Adrenal gland (tissue), 12 donors: ENCODE measurements around the gene DAG1. TPM values are rescaled to one million over a fixed set of nuclear protein-coding genes. Genes with fewer than 3 reads are reported as not detected.

ENCODE experiments used
- DNase-seq, 7 donors: peaks; one replicate each; pipeline ENCODE4 v3.0.0-alpha.2; 2019 to 2020
- H3K27ac ChIP-seq, 5 donors: fragments of 200-600 bp; sonication (generic) in 4 of 5; 1 replicate in 3 of 5; 2 replicates in 2 of 5; pipeline versions ENCODE4 v1.5.1 to v1.8.0; 2016 to 2020; ENCODE audit warnings: mild to moderate bottlenecking in 1 of 5
- H3K27me3 ChIP-seq: fragments of 200-600 bp; 2 replicates; pipeline ENCODE4 v1.8.0; 2021
- H3K36me3 ChIP-seq, 2 donors: fragments of 200-600 bp; replicated peaks in 1 of 2; 1 replicate in 1 of 2; 2 replicates in 1 of 2; pipeline versions ENCODE4 v1.5.1 to v1.8.0; 2018 to 2022
- H3K4me1 ChIP-seq, 2 donors: fragments of 200-600 bp; replicated peaks in 1 of 2; 1 replicate in 1 of 2; 2 replicates in 1 of 2; pipeline versions ENCODE4 v1.5.1 to v1.8.0; 2018 to 2021
- H3K4me3 ChIP-seq, 4 donors: fragments of 200-600 bp; sonication (generic) in 3 of 4; one replicate each; pipeline ENCODE4 v1.5.1; 2016 to 2018
- H3K9me3 ChIP-seq, 3 donors: fragments of 200-600 bp; sonication (generic) in 1 of 3; replicated peaks in 1 of 3; 1 replicate in 2 of 3; 2 replicates in 1 of 3; pipeline versions ENCODE4 v1.5.1 to v1.8.0; 2016 to 2021
- CTCF ChIP-seq, 6 experiments: fragments of 450-650 bp in 4 of 6; fragments of 200-600 bp in 2 of 6; sonication (generic) in 1 of 6; IDR thresholded peaks; 1 replicate in 5 of 6; 2 replicates in 1 of 6; pipeline versions ENCODE4 v1.5.1 to v1.8.0; 2016 to 2021; ENCODE audit warnings: antibody characterized with exemption in 6 of 6, mild to moderate bottlenecking in 2 of 6, moderate library complexity in 1 of 6
- POLR2A ChIP-seq, 2 donors: fragments of 450-650 bp; IDR thresholded peaks; one replicate each; pipeline ENCODE4 v1.6.1; 2017; ENCODE audit warnings: antibody characterized with exemption in 2 of 2, mild to moderate bottlenecking in 2 of 2, moderate library complexity in 1 of 2
- WGBS, 4 donors: extraction: QIAGEN DNeasy Blood & Tissue Kit in 2 of 4; methylation state at CpG; one replicate each; pipeline versions ENCODE4 v1.1.5 to v1.1.7; 2013 to 2017; 5-methylcytosine and 5-hydroxymethylcytosine counted together
- intact Hi-C, 2 donors: fragments of 100-400 bp; cut with DNase I; formaldehyde crosslinking; loops; one replicate each; pipeline versions ENCODE4 v1.14.1 to v1.15.0; 2022 to 2023
- polyA plus RNA-seq, 3 donors: library from polyadenylated mRNA; stranded (reverse); fragments of 200-250 nt in 2 of 3; fragments of 350-450 nt in 1 of 3; fragmentation: Illumina TruSeq in 1 of 3; extraction: RNeasy Lipid Tissue Mini Kit (QIAGEN cat#74804) in 1 of 3; gene quantifications; one replicate each; pipeline ENCODE4 v1.2.3, GENCODE V29; 2013 to 2014
- total RNA-seq, 9 donors: library from RNA; depleted of rRNA in 4 of 9; stranded (reverse); fragments of >200 nt in 4 of 9; fragments of 120-200 nt in 1 of 9; fragmentation: NEBNext Ultra II Directional in 1 of 9; extraction: Animal tissue kit (Norgen Biotek cat#: 25700) in 1 of 9; gene quantifications; one replicate each; pipeline versions ENCODE4 v1.1.0 to v1.2.4, GENCODE V29; 2013 to 2023
- donor health status: healthy with polysubstance abuse.
- donor health status: Bipolar disorder and iron deficiency.
- donor health status: DM: yes; HTN: yes; CAD: no.
- donor health status: DM: no; HTN: no; CAD: no.
- donor health status: DM: no; HTN: no; CAD: no.
- donor health status: DM: yes; HTN: yes; CAD: no.

Gene DAG1
- total and polyA plus RNA-seq, 12 donors = 9.1 to 173 (median 73.7) TPM

GRCh38 chr3:49482766-49483165, 12.7 kb downstream of the DAG1 start:
- TF ChIP-seq CTCF (IDR thresholded peaks at IDR 0.05) (no peak), POLR2A (IDR thresholded peaks at IDR 0.05) (no peak)
- no peaks in the 10 kb centered on the region for H3K27me3 ChIP-seq
- H3K9me3 ChIP-seq = no peaks in the 10 kb centered on the region
- DNase-seq = no peak
- H3K36me3 ChIP-seq = peaks cover 0 to 8% of the 10 kb centered on the region in 2 donors
- peaks cover 4 to 20% of the 10 kb centered on the region in 2 donors for H3K4me1 ChIP-seq
- no peak overlapping the region for H3K27ac ChIP-seq
- intact Hi-C loops = no loop called here
- H3K4me3 ChIP-seq = no peak overlapping the region

- TF ChIP-seq CTCF (IDR thresholded peaks at IDR 0.05) = no peak
- no peak for TF ChIP-seq POLR2A (IDR thresholded peaks at IDR 0.05)
- Histone ChIP-seq H3K4me1 (peaks cover 4 to 20% of the 10 kb centered on the region in 2 donors), H3K4me3 (no peak overlapping the region), H3K9me3 (no peaks in the 10 kb centered on the region), H3K36me3 (no peaks in the 10 kb centered on the region), H3K27ac (peak overlapping the region in 1 of 5 donors; percentile 61), H3K27me3 (no peaks in the 10 kb centered on the region)
- DNase-seq = no peak
- intact Hi-C loops = no loop called here
- 62 to 76% (median 69%) methylated on average over 3 of the region's 3 CpGs for WGBS, 4 donors
These were observed 14.4 kb downstream of the DAG1 start for GRCh38 chr3:49484471-49484870.

- H3K4me1 ChIP-seq = peaks cover 4 to 18% of the 10 kb centered on the region in 2 donors
- H3K36me3 ChIP-seq = no peaks in the 10 kb centered on the region
- H3K27ac ChIP-seq = peak overlapping the region in 1 of 5 donors; percentile 1
- TF ChIP-seq POLR2A (IDR thresholded peaks at IDR 0.05) (no peak), CTCF (IDR thresholded peaks at IDR 0.05) (no peak)
- DNase-seq = peak in 1 of 7 donors; percentile 10
- no peaks in the 10 kb centered on the region for H3K27me3 ChIP-seq
- 95 to 98% (median 96%) methylated on average over 7 of the region's 7 CpGs for WGBS, 4 donors
- H3K9me3 ChIP-seq = no peaks in the 10 kb centered on the region
- H3K4me3 ChIP-seq = no peak overlapping the region
- intact Hi-C loops = no loop called here
These were observed 19.2 kb downstream of the DAG1 start for GRCh38 chr3:49489247-49489646.

- no peaks in the 10 kb centered on the region for H3K36me3 ChIP-seq
- TF ChIP-seq POLR2A (IDR thresholded peaks at IDR 0.05) (no peak), CTCF (IDR thresholded peaks at IDR 0.05) (no peak)
- DNase-seq = peak in 1 of 7 donors; percentile 3
- H3K4me3 ChIP-seq = no peak overlapping the region
- H3K4me1 ChIP-seq = no peaks in the 10 kb centered on the region
- no peaks in the 10 kb centered on the region for H3K9me3 ChIP-seq
- 96 to 99% (median 97%) methylated on average over 4 of the region's 4 CpGs for WGBS, 4 donors
- no peaks in the 10 kb centered on the region for H3K27me3 ChIP-seq
- intact Hi-C loops = no loop called here
- no peak overlapping the region for H3K27ac ChIP-seq
These were observed 22.9 kb downstream of the DAG1 start for GRCh38 chr3:49492969-49493368.
